ENCODE results near the gene ZNF714.
"Not testable (repeated sequence)": the region's sequence is repeated elsewhere in the genome, so short reads cannot be mapped to it uniquely, and the experiment has no call there.

Gene ZNF714

DNA sequence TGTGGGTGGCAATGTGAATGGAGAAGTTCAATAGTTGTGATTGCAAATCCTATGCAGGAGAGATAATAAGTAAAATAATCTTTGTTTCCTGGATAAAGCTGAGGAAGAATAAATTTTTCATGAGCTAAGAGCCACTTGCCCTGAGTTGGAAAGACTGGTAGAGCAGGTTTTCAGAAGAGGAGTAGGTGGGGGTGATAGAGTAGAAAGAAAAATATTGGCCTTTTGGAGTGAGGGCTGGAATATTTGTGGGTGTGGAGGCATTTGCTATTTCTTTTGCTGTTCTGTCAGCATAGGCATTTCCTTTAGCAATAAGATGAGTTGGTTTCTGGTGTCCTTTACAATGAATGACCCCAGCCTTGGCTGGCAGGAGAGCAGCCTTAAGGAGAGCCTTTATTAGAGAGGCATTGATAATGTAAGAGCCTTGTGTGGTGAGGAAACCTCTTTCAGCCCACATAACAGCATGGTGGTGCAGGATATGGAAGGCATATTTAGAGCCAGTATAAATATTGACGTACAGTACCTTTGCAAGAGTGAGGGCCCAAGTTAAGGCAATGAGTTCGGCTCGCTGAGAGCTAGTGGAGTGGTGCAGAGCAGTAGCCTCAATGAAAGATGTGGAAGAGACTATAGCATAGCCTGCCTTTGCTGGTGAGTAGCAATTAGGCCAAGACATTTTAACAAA, 48.2 kb downstream of the ZNF714 start:
- no peak for DNase-seq (ENCODE audit: low read depth in 2 of 2, low spot score in 1 of 2)

DNA sequence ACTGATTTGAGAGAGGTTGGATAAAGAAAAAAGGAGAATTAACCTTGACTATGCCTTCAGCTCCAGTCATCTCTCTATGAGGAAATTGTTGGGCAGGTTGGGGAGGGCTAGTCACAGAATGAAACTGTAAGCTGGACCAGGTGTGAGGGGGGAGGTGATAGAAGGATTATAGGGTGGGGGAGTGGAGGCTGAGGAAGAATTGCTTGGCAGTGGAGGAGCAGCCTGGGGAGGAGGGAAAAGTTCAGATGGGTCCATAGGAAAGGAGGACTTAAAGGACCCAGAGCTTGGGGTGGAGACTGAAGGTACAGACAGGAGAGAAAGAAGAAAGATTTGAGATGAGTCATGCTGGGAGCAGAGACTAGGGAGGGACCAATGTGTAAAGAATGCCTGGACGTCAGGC, 51.6 kb downstream of the ZNF714 start:
- no peak for DNase-seq (ENCODE audit: low read depth in 2 of 2, low spot score in 1 of 2)

DNA sequence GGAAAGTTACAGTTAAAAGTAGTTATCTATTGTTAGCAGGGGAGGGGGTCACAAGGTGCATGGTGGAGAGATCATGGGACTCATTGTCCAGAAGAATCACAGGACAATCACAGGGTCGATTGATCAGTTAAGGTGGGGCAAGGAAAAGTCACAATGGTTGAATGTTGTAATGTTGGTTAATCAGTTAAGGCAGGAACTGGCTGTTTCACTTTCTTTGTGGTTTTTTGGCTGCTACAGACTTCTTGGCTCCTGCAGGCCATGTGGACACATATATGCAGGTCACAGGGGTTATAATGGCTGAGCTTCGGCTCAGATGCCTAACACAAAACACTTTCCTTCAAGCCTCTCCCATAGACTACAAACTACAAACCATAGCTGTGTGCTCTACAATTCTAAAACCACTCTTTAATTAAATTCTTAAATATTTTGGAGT, 52.9 kb downstream of the ZNF714 start:
- DNase-seq (ENCODE audit: low read depth in 2 of 2, low spot score in 1 of 2), result no peak

DNA sequence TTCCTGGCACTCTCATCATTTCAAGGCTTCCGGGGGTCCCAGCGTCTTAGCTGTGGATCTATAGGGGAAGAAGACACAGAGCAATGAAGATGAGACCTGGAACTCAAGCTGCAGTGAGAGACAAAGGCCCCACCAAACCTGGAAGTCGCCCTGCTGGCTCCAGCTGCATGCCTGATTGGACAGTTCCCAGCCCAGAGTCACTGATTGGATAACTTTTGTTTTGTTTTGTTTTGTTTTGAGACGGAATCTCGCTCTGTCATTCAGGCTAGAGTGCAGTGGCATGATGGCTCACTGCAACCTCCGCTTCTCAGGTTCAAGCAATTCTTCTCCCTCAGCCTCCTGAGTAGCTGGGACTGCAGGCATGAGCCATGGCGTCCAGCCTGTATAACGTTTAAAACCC, 53.4 kb downstream of the ZNF714 start:
- no peak for DNase-seq (ENCODE audit: low read depth in 2 of 2, low spot score in 1 of 2)

DNA sequence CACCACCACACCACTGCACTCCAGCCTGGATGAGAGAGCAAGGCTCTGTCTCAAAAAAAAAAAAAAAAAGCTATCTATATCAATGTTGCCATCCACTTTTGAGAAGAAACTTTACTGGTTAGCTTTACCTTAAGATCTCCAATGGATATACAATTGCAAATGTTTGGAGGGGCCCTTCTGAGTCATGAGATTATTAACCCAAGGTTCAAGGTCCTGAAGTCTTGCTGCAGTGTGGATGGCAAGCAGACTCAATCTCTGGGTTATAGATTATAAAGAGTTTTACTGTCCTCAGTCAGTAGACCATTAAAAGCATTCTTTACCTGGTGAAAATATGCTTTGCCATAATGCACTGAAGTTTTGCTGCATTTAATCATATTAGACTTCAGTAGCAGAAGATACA, 56.1 kb downstream of the ZNF714 start:
- no peak for DNase-seq (ENCODE audit: low read depth in 2 of 2, low spot score in 1 of 2)

DNA sequence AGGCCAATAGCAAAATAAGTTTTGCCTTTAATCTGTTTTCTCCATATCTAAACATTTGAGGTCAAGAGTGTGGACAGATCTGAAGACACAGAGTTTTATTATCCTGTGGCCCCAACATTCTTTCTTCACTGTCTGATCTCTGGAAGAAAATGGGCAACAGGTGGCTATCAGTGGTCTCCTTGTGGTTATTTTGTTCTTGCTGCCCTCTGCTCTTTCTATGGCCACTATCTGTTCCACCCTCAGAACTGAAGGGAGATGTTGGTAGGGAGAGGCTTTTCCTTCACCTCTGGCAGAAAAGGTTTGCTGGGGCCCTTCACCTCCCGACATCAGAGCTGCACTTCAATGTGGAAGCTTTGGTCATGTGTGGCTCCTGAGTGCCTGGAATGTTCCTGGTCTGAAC, 59.0 kb downstream of the ZNF714 start:
- not testable (repeated sequence) for DNase-seq (ENCODE audit: low read depth in 2 of 2, low spot score in 1 of 2)

DNA sequence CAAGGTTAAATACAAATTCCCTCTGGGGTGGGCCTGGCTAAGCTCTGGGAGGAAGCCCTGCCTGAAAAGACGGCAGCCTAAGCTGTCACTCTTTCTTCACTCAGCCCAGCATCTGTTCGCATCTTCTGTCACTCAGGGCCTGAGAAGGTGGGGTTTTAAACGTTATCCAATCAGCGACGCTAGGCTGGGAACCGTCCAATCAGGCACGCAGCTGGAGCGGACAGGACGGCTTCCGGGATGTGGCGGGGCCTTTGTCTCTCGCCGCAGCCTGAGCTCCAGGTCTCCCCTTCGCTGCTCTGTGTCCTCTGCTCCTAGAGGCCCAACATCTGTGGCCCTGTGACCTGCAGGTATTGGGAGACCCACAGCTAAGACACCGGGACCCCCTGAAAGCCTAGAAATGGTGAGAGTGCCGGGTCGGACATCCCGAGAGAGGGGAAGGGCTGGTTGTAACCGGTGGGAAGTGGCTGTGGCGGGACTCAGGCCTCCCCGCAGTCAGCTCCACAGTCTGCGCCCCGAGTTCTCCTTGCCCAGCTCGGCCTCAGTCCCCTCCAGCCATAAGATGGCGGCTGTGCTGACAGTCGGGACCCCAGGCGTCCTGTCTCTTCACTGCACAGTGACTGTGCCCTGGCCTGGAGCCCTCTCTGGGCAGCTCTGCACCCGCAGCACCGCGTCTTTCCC, 59.9 kb downstream of the ZNF714 start, which contains the start of gene ZNF431:
ZNF431 (plus strand) TSS at position 254 of the 678 bp plus-strand sequence; CDS start at position 398, 144 bp downstream.
- DNase-seq (ENCODE audit: low read depth in 2 of 2, low spot score in 1 of 2), result peak; percentile 75 to 76

DNA sequence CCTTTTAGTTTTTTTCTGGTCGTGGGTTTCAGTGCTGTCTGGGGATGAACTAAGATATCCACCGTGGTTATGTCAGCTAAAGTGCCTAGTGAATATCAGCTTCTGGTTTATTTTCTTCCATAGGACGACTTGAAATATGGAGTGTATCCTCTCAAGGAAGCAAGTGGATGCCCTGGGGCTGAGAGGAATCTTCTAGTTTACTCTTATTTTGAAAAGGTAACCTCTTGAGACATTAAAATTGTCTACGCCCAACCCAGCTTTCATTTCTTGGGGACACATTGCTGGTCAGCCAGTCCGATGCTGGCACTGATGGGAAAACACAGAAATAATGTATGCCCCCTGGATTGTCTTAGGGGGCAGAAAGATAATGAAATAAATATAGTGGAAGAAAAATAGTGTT, 61.4 kb downstream of the ZNF714 start:
- no peak for DNase-seq (ENCODE audit: low read depth in 2 of 2, low spot score in 1 of 2)

DNA sequence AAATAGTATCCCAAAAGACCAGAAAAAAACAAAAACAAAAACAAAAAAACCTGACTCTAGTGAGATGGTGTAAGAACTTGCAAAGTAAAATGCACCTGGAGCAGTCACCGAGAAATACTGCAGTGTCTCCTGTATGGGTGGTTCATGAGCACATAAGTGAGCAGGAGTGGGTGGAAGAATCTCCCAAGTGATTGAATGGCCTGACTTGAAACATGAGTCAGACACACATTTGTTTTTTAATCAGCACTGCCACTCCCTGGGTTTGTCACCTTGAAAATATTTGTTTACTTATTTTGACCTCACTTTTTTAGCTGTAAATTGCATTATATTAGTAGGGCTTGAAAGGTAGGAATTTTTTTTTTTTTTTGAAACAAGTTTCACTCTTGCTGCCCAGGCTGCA, 61.9 kb downstream of the ZNF714 start:
- no peak for DNase-seq (ENCODE audit: low read depth in 2 of 2, low spot score in 1 of 2)

DNA sequence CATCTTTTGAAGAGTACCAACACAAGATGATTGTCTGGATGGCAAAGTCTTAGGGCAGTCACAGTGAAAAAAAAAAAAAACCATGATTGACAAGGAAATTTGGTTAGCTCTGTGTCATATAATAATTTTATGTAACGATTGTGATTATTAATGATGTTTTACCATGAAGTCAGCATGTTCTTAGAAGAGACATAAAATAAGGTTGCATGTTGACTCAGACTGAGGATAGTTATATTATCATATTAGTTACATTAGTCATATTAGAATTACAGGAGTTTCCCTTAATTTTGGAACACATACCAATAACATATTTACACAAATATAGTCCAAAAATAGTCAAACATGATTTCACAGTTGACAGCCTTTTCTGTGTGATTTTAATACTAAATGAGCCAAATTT, 65.5 kb downstream of the ZNF714 start:
- no peak for DNase-seq (ENCODE audit: low read depth in 2 of 2, low spot score in 1 of 2)

DNA sequence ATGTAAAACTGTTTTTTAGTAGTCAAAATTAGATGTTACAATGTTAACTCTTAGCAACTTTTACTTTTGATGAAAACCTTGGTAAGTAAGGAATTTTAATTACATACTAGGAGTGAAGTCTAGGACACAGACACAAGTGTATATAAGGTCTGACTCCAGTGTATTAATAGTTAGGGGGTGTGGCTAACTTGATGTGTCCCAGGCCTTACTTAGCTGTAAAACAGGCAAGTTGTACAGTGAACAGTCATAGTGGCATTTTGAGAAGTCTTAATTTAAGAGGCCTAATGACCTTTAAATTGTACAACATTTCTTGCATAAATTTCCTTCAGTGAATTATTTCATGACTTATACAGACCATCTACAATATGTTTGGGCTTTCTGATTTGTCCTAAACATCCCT, 66.7 kb downstream of the ZNF714 start:
- DNase-seq (ENCODE audit: low read depth in 2 of 2, low spot score in 1 of 2), result no peak

DNA sequence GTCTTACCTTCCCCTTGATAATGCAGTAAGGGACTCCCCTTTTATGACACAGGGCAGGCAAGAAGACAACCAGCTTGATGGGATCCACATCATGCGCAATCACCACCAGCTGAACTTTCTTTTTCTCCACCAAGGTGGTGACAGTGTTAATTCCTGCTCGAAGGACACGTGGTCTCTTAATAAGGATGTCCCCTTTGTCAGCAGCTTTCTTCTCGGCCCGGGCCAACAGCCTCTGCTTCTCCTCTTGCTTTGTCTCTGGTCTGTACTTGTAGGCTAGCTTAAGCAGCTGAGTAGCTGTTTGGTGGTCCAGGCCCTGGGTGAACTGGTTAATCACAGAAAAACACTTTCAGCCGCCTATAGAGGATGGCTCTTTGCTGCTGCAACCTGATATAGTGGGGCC, 67.9 kb downstream of the ZNF714 start:
- no peak for DNase-seq (ENCODE audit: low read depth in 2 of 2, low spot score in 1 of 2)

DNA sequence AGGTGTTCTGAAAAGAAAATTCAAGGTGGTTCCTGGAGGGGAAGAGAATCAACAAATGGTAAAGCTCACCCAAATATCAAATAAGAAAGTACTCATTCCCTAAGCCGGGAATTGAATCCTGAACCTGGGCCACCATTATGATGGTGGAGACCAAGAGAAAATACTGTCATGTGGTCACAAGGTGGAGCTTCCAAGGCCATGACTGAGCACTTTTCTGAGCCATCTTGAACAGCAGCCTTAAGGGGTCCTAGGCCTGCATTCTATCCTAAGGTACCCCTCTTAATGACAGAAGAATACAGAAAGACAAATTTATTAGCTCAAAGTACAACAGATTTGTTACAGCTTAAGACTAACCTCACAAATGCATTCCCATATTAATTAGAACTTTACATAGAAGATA, 69.5 kb downstream of the ZNF714 start:
- DNase-seq (ENCODE audit: low read depth in 2 of 2, low spot score in 1 of 2), result no peak

DNA sequence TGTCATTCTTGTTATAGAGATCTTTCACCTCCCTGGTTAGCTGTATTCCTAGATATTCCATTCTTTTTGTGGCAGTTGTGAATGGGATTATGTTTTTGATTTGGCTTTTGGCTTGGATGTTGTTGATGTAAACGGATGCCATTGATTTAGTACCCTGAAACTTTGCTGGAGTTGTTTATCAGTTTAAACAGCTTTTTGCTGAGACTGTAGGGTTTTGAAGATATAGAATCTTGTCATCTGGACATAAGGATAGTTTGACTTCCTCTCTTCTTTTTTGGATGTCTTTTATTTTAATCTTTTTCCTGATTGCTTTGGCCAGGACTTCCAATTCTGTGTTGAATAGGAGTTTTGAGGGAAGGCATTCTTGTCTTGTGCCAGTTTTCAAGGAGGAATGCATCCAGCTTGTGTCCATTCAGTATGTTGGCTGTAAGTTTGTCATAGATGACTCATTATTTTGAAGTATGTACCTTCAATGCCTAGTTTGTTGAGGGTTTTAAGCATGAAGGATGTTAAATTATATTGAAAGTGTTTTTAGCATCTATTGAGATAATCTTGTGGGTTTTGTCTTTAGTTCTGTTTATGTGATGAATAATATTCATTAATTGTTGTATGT, 76.6 kb downstream of the ZNF714 start:
- DNase-seq (ENCODE audit: low read depth in 2 of 2, low spot score in 1 of 2), result no peak

DNA sequence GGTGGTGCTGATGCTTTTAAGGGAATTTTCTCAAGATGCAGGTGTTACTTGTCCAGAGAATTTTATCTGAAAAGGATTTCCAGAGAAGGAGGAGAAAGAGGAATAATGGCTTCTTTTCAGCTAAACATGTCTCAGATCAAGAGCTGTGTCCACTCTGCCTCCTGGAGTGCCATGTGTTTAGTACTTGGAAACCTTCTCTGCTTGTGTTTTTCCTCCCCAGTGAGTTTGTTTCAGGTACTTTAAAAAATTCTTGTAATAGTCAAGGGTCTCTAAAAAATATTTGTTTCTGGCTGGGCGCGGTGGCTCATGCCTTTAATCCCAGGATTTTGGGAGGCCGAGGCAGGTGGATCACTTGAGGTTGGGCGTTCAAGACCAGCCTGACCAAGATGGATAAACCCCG, 82.5 kb downstream of the ZNF714 start:
- no peak for DNase-seq (ENCODE audit: low read depth in 2 of 2, low spot score in 1 of 2)

DNA sequence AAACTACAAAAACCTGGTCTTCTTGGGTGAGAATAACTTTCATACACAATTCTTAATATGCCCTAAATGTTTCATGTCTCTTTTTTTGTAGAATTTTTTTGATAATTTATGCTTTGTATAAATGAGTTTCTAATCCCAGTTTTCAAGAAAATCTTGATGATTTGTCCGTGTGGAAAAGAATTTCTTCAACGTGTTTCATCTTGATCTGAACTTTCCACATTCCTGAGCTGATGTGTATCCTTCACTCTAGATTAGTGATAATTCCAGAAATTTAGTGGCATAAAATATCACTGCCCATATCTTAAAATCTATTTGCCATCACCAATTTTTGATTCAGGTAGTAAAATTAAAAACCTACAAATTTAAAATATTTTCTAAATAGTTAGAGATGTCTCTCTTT, 84.4 kb downstream of the ZNF714 start:
- no peak for DNase-seq (ENCODE audit: low read depth in 2 of 2, low spot score in 1 of 2)

All from stimulated activated CD8-positive, alpha-beta memory T cell treated with anti-CD3 and anti-CD28 coated beads, Interleukin-4, amount 100 ng/mL, for 4 hours (primary cell).